Urinary bladder (tissue), 4 donors: ENCODE results near the gene C1QTNF4. TPM values are rescaled to one million over a fixed set of nuclear protein-coding genes. Genes with fewer than 3 reads are reported as not detected.

Source experiments
- DNase-seq: peaks from one replicate; pipeline ENCODE4 v3.0.0-alpha.2; 2015; ENCODE audit errors: extremely low spot score
- H3K27ac ChIP-seq: one replicate; pipeline ENCODE4 v1.5.1; 2013; ENCODE audit warnings: low read depth, mild to moderate bottlenecking, moderate library complexity
- H3K36me3 ChIP-seq: one replicate; pipeline ENCODE4 v1.6.1; 2013; ENCODE audit warnings: mild to moderate bottlenecking, moderate library complexity; ENCODE audit not compliant: insufficient read depth
- H3K4me1 ChIP-seq: one replicate; pipeline ENCODE4 v1.6.1; 2013; ENCODE audit warnings: mild to moderate bottlenecking, moderate library complexity; ENCODE audit not compliant: insufficient read depth
- H3K4me3 ChIP-seq: one replicate; pipeline ENCODE4 v1.5.1; 2013; ENCODE audit warnings: low read depth, low read length
- WGBS: extraction: QIAGEN DNeasy Blood & Tissue Kit; methylation state at CpG from one replicate; pipeline ENCODE4 v1.1.7; 2013; 5-methylcytosine and 5-hydroxymethylcytosine counted together
- polyA plus RNA-seq: library from polyadenylated mRNA; stranded (reverse); fragments of 200-250 nt; gene quantifications from one replicate; pipeline ENCODE4 v1.2.3, GENCODE V29; 2013
- total RNA-seq: library from RNA; depleted of rRNA; stranded (reverse); fragments of >200 nt; gene quantifications from one replicate; pipeline ENCODE4 v1.2.3, GENCODE V29; 2014
- donor health status: healthy with polysubstance abuse.
- donor health status: healthy.

Gene C1QTNF4
- total and polyA plus RNA-seq, 2 donors = 3.5 to 7.1 TPM

DNA sequence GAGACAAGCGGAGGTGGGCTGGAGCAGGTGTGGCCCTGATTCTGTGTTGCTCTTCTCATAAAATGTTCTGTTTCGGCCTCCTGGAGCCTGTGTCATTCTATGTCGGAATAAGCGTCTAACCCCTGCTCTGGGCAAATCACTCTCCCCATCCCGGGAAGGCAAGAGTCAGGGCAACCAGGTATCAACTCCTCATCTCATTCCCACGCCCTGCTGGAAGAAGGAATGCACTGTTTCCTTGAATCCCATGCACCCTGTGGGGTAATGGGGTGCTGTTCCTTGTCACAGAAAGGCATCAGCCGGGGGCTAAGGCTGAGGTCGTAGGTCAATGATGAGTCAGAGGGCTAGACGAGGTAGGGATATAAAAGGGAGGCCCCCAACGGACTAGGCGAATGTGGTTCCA, 5.1 kb downstream of the C1QTNF4 start:
- no peak overlapping the region for H3K27ac ChIP-seq
- H3K36me3 ChIP-seq = no peaks in the 10 kb centered on the region
- 76% methylated on average over 11 of the region's 11 CpGs for WGBS
- H3K4me1 ChIP-seq = no peaks in the 10 kb centered on the region
- H3K4me3 ChIP-seq = peak overlapping the region; percentile 35
- DNase-seq = no peak

DNA sequence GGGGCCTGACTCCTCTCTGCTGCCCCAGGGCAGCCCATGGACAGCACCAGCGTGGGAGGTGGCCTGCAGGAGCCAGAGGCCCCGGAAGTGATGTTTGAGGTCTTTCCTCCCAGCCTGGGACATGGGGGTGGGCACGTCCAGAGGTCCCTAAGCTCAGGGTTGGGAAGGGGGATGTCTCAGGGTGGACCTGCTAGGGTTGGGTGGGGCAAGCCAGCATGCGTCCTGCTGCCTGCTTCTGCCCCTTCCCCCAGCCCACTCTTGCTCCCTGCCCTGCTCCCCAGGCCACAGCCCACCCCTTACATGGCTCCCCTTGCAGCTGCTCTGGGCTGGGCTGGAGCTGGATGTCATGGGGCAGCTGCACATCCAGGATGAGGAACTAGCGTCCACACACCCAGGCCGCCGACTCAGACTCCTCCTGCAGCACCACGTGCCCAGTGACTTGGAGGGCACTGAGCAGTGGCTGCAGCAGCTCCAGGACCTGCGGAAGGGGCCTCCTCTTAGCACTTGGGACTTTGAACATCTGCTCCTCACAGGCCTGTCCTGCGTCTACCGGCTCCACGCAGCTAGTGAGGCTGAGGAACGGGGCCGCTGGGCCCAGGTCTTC, 6.4 kb downstream of the C1QTNF4 start:
- no peak for DNase-seq
- 72% methylated on average over 14 of the region's 14 CpGs for WGBS
- Histone ChIP-seq H3K4me3 (no peak overlapping the region), H3K27ac (no peak overlapping the region), H3K4me1 (no peaks in the 10 kb centered on the region), H3K36me3 (no peaks in the 10 kb centered on the region)

DNA sequence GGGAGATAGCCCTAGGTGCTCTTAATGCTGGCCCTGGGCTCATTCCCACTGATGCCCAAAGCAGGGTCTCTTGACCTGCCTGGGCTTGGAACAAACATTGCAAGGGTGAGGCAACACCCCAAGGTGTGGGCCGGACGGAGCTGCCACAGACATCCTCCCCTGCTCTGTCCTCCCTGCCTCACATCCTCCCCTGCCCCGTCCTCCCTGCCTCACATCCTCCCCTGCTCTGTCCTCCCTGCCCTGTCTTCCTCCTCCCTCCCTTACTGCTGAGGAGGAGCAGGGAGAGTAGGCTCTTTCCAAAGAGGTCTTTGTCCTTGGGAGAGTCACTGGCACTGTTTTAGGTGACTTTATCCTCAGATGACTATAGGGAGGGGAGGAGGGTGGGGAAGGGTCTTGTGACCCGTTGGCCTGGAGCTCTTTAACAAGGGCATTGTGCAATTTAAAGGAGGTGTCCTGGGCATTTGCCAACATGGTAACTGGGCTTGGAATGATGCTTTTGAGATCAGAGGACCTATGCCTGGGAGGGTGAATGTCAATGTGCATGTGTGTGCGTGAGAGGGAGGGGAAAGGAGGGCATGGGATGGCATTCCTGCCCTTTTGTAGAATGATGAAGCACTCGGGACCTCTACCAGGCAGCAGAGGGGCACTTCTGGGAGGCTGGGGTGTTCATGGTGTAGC, 7.0 kb downstream of the C1QTNF4 start:
- no peak overlapping the region for H3K27ac ChIP-seq
- no peaks in the 10 kb centered on the region for H3K36me3 ChIP-seq
- H3K4me1 ChIP-seq = no peaks in the 10 kb centered on the region
- 72% methylated on average over 6 of the region's 6 CpGs for WGBS
- DNase-seq = no peak
- H3K4me3 ChIP-seq = no peak overlapping the region

DNA sequence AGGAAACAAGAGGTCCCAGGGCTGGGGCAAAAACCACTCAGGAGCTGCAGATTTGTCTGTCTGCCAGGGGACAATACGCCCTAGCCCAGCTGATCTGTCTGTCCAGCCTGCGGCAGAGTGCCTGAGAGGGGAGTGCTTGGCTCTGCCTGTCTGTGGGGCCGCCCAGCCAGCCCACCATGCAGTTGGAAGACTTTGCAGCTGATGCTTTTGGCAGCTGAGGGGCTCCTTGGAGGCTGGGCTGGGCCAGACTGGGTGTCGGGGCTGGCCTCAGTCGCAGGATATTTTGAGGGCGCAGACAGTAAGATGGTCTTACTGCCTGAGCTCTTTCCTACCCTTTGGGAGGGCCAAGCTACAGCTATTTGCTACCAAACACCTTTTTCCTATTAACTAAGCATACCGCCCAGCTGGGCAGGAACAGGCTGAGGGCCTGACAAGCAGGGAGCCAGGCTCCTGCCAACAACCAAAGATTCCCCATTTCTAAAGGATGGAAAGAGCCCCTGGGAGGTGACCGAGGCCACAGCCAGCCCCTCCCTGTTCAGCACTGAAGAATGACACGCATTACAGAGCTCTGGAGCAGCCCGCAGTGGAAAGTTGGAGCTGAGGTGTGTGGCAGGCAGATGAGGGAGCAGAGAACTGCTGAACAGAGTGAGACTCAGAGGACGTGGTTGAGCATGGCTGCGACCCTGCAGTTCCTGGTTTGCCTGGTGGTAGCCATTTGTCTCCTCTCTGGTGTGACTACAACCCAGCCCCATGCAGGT, 7.9 kb downstream of the C1QTNF4 start, which contains the start of gene FAM180B:
Gene FAM180B, plus strand, starts transcription at position 581 of the 758 bp plus-strand sequence. Its CDS starts 91 bp downstream, at position 672.
- H3K4me3 ChIP-seq = no peak within 1 kb of the TSS
- no peaks in the 10 kb centered on the region for H3K36me3 ChIP-seq
- DNase-seq = no peak
- no peak within 1 kb of the TSS for H3K27ac ChIP-seq
- no peaks in the 10 kb centered on the region for H3K4me1 ChIP-seq
- WGBS = 71% methylated on average over 12 of the region's 12 CpGs

DNA sequence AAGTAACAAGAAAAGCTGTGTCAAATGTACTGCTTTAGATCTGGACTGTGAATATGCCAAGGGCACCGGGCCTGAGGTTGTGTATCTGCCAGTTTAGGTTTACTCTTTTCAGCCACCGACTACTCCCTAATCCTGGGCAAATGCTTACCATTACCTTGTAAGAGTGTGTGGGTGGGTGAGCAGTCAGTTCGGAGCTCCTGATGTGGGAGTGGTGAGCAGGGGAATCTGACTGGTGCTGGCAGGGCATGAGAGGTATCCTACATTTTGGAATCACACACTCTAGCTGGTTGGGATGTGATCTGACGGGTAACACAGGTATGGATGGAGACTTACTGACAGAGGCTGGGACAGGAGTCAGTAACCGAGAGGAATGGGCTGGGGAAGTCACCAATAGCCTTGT, 10.4 kb downstream of the C1QTNF4 start:
- no peak overlapping the region for H3K4me3 ChIP-seq
- WGBS = 83% methylated on average over 5 of the region's 5 CpGs
- no peaks in the 10 kb centered on the region for H3K36me3 ChIP-seq
- no peak overlapping the region for H3K27ac ChIP-seq
- no peak for DNase-seq
- H3K4me1 ChIP-seq = no peaks in the 10 kb centered on the region

DNA sequence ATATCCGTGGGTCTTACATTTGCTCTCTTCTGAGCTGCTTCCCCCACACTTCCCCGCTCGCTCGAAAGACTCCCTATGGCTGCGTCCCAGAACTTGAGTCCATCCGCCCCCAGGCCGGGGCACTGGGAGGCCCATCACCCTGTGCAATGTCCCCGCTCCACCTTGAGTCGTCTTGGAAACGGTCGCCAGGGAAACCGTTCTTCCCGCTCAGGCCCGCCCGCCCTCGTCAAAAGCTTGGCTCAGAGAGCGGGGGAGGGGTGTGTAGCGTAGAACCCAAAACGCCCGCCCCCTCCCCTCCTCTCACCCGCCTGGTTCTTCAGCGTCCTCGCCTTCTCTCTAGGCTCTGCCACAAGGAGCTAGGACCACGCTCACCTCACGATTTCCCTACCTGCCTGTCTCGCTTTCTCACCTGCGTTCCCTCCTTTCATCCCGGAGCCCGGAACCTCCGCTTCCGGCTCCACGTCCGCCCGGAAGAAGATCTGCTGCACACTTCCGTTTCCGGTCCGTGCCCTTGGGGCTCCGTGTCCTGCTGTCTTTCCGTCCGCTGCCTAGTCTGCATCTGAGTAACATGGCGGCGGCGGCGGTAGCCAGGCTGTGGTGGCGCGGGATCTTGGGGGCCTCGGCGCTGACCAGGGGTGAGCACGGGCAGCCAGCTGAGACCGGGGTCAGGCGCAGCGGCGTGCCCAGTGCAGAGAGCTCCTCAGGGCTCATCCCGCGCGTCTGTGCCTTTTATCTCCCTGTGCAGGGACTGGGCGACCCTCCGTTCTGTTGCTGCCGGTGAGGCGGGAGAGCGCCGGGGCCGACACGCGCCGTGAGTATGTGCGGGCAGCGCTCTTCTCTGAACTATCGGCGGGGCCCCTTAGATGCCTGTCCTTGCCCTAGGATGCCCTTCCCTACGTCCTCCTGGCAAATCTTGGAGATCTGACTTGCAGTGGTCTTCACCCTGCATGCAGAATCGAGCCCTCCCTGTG, 15.4 kb downstream of the C1QTNF4 start, which contains the start of the genes KBTBD4 and NDUFS3:
Gene KBTBD4, minus strand, starts transcription at position 447 of the 971 bp plus-strand sequence. Its CDS starts 19 bp downstream, at position 428.
Gene NDUFS3, plus strand, starts transcription at position 551 of the 971 bp plus-strand sequence. Its CDS starts 18 bp downstream, at position 569.
- no peaks in the 10 kb centered on the region for H3K36me3 ChIP-seq
- H3K4me1 ChIP-seq = no peaks in the 10 kb centered on the region
- under 1% methylated on average over 72 of the region's 72 CpGs for WGBS
- peak within 1 kb of the TSS; percentile 88 for H3K4me3 ChIP-seq
- peak within 1 kb of the TSS; percentile 81 for H3K27ac ChIP-seq
- DNase-seq = peak; percentile 85

DNA sequence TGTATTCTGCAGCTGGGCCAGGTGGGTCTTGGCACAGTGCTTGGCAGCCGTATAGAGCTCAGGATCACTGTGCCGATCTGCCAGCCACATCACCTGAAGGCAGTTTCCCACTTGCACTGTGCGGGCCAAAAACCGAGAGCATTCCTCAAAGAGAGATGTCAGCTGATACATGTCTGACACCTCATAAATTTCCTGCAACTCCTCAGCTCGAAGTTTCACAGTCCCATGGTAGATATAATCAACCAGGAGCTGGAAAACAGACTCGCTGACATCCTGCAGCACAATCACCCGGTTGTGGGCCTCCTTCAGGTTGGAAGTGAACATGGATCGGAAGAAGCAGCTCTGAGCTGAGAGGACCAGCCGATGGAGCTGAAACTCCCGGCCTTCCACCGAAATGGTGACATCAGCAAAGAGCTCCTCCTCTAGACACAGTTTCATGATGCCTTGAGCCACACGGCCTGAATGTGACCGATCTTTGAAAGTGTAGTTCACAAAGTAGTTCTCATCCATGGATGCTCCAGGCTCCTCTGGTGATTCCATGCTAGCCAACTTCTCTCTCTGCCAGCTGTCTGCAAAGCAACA, 16.7 kb downstream of the C1QTNF4 start:
- DNase-seq = no peak
- no peak overlapping the region for H3K4me3 ChIP-seq

DNA sequence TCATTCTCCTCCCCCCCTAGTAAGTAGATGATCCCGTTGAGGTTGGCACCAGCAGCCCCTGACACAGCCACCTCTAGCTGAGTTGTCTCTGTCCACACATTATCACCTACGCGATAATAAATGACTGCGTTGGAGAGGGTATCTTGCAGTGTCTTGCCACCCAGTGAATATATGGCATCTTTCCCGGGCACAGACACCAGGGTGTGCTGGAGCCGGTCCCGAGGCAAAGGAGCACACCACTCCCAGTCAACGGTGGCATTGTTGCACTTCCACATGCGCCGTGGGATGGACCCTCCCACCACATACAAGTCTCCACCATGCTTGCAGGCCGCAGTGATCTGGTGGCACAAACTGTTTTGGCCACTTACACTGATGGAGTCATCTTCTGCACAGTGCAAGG, 20.9 kb downstream of the C1QTNF4 start:
- no peak for DNase-seq
- H3K36me3 ChIP-seq = peaks cover 5% of the 10 kb centered on the region
- no peak overlapping the region for H3K27ac ChIP-seq
- H3K4me3 ChIP-seq = no peak overlapping the region
- no peaks in the 10 kb centered on the region for H3K4me1 ChIP-seq
- 88% methylated on average over 11 of the region's 11 CpGs for WGBS

More for the DNA sequence above, 16.7 kb downstream of the C1QTNF4 start:
- WGBS = 41% methylated on average over 13 of the region's 13 CpGs
- H3K27ac ChIP-seq = no peak overlapping the region
- peaks cover 1% of the 10 kb centered on the region for H3K36me3 ChIP-seq
- no peaks in the 10 kb centered on the region for H3K4me1 ChIP-seq

DNA sequence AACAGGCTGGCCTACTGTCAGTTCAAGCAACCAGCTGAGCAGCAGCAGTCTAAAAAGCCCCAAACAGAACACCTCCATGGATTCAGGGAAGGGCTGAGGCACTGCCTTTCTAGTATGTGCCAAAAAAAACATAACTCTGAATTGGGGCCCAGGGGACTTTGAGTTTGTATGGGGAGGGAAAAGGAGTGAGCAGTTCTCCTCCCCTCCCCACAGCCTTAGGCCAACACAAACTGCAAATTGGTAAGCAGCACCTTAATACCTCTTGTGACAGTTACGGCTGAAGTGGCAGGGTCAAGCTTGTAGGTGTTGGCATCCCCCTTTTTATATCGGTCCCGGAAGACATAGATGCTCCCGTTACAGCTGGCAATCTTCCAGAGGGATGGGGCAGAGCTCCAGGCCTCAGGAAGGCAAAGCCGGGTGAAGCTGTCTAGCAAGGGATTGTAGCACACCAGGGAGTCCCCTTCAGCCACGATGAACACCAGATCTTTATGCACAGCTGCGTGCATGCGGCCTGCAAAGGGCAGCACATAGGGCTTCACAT, 21.4 kb downstream of the C1QTNF4 start:
- Histone ChIP-seq H3K4me3 (no peak overlapping the region), H3K36me3 (peaks cover 5% of the 10 kb centered on the region), H3K4me1 (no peaks in the 10 kb centered on the region), H3K27ac (no peak overlapping the region)
- WGBS = 47% methylated on average over 8 of the region's 8 CpGs
- no peak for DNase-seq

DNA sequence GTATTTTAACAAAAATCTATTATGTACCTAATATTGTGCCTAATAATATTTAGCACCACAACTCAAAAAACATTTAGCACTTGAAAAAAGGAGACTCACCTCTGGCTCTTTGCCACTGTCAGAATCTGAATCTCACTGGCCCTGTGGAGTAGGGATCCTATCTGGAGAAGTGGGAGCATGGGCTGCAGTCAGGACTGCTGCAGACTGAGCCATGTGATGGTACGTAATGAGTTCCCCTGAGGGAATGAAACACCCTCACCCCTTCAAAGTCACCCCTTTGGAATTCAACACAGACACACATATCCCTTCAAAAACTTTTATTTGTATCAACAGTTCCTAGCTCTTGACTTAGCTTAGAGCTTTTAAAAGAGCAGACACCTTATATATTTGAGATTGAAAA, 22.3 kb downstream of the C1QTNF4 start:
- DNase-seq = no peak
- peaks cover 5% of the 10 kb centered on the region for H3K36me3 ChIP-seq
- WGBS = 75% methylated on average over 1 of the region's 1 CpG

DNA sequence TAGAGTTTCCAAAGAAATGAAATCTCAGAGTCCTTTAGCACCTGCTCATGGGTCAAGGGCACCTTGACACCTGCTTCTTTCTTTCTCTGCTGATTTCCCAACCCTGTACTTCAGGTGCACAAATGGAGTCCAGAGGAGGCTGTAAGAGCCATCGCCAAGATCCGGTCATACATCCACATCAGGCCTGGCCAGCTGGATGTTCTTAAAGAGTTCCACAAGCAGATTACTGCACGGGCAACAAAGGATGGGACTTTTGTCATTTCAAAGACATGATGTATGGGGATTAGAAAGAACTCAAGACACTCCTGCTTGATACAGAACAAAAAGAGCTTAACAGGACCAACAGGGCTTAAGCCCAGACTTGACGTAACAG, 22.9 kb downstream of the C1QTNF4 start:
- Histone ChIP-seq H3K27ac (no peak overlapping the region), H3K4me3 (no peak overlapping the region), H3K4me1 (no peaks in the 10 kb centered on the region), H3K36me3 (peaks cover 5% of the 10 kb centered on the region)
- 80% methylated on average over 4 of the region's 4 CpGs for WGBS
- DNase-seq = no peak

More for the DNA sequence above, 22.3 kb downstream of the C1QTNF4 start:
- no peak overlapping the region for H3K4me3 ChIP-seq
- H3K27ac ChIP-seq = no peak overlapping the region
- no peaks in the 10 kb centered on the region for H3K4me1 ChIP-seq

DNA sequence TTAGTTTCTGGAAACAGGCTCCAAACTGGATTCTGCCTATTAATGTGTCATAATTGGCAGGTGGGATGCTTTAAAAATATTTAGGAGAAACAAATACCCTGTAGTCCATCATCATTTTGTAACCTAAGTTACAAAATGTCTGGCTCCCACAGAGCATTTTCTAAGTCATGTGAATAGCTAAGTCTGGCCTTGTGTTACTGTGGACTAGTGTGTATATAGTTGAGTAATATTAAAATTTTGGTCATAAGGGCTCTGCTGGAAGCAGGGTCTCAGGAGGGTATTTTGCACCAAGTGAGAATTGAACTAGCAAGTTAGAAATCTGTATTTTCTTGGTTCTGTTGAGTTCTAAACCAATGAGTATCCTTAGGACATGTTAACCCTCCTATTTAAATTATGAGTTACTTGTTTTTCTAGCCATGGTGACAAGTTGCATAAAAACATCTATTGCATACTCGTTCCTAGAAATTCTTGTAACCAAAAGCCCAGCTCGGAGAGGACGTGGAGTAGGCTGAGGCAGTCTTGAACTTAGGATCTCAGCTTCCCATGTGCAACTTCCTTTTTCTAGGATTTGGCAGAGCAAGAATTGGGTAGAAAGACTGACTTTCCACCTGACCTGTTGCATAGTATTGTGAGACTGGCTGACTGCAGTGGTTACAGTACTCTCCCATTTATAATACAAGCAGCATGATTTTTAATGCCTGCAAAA, 23.4 kb downstream of the C1QTNF4 start:
- Histone ChIP-seq H3K27ac (no peak overlapping the region), H3K4me3 (no peak overlapping the region), H3K4me1 (no peaks in the 10 kb centered on the region), H3K36me3 (peaks cover 5% of the 10 kb centered on the region)
- 84% methylated on average over 3 of the region's 3 CpGs for WGBS
- no peak for DNase-seq
